GM18502 (cell line): Measurements from ENCODE around the gene LRFN4.
"Not testable (repeated sequence)": the region's sequence is repeated elsewhere in the genome, so short reads cannot be mapped to it uniquely, and the experiment has no call there.

Experiments used
- ATAC-seq: cut with Tn5 transposase; IDR thresholded peaks from one replicate; pipeline ENCODE4 v1.9.1; 2021; ENCODE audit warnings: mild to moderate bottlenecking; ENCODE audit not compliant: unreplicated experiment, poor library complexity

The LRFN4 gene

GRCh38 chr11:66856496-66857233 lies at the start of gene LRFN4:
Gene LRFN4 (plus strand): TSS chr11:66857064. CDS start chr11:66857745, 681 bp downstream.
- ATAC-seq, result peak; percentile 35

GRCh38 chr11:66809592-66809991 lies 47.3 kb upstream of the LRFN4 start:
- ATAC-seq, result no peak

- ATAC-seq, result no peak
These were observed 46.2 kb upstream of the LRFN4 start for GRCh38 chr11:66810576-66811185.

GRCh38 chr11:66814678-66815077 lies 42.2 kb upstream of the LRFN4 start:
- ATAC-seq, result no peak

- no peak for ATAC-seq
These were observed 41.2 kb upstream of the LRFN4 start for GRCh38 chr11:66815646-66816045.

GRCh38 chr11:66818231-66818955 lies 38.5 kb upstream of the LRFN4 start:
- ATAC-seq, result no peak

GRCh38 chr11:66820381-66820780 lies 36.5 kb upstream of the LRFN4 start:
- no peak for ATAC-seq

GRCh38 chr11:66820901-66821300 lies 36.0 kb upstream of the LRFN4 start:
- no peak for ATAC-seq

GRCh38 chr11:66823700-66824099 lies 33.2 kb upstream of the LRFN4 start:
- no peak for ATAC-seq

- not testable (repeated sequence) for ATAC-seq
These were observed 32.3 kb upstream of the LRFN4 start for GRCh38 chr11:66824573-66824972.

- ATAC-seq, result no peak
These were observed 22.4 kb upstream of the LRFN4 start for GRCh38 chr11:66834539-66834845.

- no peak for ATAC-seq
These were observed 21.9 kb upstream of the LRFN4 start for GRCh38 chr11:66834943-66835342.

- ATAC-seq, result no peak
These were observed 21.0 kb upstream of the LRFN4 start for GRCh38 chr11:66835768-66836405.

GRCh38 chr11:66840317-66841091 lies 16.4 kb upstream of the LRFN4 start:
- ATAC-seq, result no peak

- ATAC-seq, result no peak
These were observed 15.0 kb upstream of the LRFN4 start for GRCh38 chr11:66841861-66842260.

- ATAC-seq, result no peak
These were observed 14.4 kb upstream of the LRFN4 start for GRCh38 chr11:66842501-66842895.

GRCh38 chr11:66842896-66843775 lies 13.7 kb upstream of the LRFN4 start, which contains the start of gene RCE1:
Gene RCE1 (plus strand): TSS chr11:66843441. CDS start chr11:66843456, 15 bp downstream.
- ATAC-seq, result peak; percentile 81

- no peak for ATAC-seq
These were observed 12.9 kb upstream of the LRFN4 start for GRCh38 chr11:66843776-66844495.
